Forelimb muscle (tissue), 1 donor: ENCODE data around the gene SLX9. TPM values are rescaled to one million over a fixed set of nuclear protein-coding genes. Genes with fewer than 3 reads are reported as not detected.
A peak's percentile ranks its signal among the peaks of the same experiment; 100 is the strongest.

Experiments used
- DNase-seq: peaks from one replicate; pipeline ENCODE4 v3.0.0-alpha.2; 2013; ENCODE audit warnings: low read depth
- polyA plus RNA-seq: library from polyadenylated mRNA; unstranded; fragments of 120-200 nt; gene quantifications from one replicate; pipeline ENCODE4 v1.2.1, GENCODE V29; 2013; ENCODE audit not compliant: insufficient read length

SLX9 gene
- polyA plus RNA-seq, 1 donor = 23.4 TPM

DNA sequence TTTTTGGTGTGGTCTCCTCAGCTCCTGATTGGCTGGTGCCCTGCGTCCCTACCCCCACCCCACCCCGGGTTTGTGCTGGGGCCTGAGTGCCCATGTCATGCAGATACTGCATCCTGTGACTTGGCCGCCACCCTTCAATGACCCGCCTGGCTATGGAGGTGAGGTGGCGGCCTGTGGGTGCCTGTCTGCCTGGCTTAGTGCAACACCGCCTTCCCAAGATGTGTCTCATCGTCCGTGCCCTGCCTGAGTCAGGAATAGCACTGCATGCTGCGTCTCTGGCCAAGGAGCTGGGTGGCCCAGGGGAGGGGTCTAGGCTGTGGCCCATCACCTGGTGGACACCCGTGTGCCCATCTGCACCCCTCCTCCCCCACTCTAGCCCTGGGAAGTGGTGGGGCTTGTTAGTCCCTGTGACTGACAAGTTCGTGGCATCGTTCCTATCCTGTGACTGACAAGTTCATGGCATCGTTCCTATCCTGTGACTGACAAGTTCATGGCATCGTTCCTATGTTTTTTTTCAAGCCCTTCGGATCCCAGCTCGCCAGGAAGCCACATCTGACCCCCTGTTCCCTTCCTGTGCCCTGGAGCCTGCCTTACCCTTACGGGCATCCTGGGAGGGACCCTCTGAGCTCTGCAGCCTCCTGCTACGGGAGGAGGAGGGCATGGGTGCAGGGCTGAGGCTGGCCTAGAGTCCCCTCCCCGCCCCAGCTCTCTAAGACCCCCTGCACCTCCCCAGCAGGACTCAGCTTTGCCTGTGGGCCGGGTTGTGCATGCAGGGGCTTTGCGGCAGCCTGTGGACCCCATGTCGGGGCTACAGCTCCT lies 7.5 kb downstream of the SLX9 start:
- no peak for DNase-seq

DNA sequence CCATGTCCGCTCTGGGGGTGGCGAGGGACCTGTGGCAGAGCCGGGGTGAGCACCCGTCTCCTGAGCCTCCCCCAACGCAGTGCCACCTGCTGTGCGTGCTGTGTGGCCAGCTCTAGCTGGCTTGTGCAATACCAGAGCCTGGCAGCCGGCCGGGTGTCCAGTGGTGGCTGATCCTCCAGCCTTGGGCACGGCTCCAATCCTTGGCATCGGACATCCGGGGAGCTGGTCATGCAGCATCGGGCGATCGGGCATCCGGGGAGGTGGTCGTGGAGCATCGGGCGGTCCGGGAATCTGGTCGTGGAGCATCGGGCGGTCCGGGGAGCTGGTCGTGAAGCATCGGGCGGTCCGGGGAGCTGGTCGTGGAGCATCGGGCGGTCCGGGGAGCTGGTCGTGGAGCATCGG lies 8.1 kb downstream of the SLX9 start:
- no peak for DNase-seq

DNA sequence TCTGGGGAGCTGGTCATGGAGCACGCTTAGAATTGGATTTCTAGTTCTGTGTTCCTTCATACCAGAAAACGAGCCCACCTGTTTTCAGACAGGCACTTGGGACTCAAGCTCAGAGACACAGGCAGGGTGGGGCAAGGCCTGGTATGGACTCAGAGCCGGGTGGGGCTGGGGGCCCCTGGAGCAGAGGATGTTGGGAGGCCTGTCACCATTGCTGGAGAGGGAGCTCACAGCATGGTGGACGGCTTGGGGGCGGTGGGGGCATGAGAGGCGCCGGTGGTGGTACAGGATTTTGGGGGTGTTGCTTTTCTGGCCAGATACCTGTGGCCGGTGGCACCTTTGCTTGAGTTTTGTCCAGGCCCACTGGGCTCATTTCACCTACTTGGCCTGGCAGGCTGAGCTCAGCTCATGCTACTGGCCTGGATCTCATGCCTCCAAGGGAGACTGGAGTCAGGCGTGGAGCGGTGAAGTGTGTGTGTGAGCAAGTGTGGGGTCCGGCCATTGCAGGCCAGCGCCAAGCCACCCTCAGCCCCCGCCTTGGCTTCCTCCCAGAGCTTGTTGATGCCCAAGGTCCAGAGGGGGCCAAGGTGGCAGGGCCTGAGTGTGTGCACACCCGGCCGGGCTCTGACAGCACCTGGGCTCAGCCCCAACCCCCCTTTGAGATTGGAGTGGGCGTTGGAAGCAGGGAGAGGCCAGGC lies 8.7 kb downstream of the SLX9 start:
- no peak for DNase-seq

DNA sequence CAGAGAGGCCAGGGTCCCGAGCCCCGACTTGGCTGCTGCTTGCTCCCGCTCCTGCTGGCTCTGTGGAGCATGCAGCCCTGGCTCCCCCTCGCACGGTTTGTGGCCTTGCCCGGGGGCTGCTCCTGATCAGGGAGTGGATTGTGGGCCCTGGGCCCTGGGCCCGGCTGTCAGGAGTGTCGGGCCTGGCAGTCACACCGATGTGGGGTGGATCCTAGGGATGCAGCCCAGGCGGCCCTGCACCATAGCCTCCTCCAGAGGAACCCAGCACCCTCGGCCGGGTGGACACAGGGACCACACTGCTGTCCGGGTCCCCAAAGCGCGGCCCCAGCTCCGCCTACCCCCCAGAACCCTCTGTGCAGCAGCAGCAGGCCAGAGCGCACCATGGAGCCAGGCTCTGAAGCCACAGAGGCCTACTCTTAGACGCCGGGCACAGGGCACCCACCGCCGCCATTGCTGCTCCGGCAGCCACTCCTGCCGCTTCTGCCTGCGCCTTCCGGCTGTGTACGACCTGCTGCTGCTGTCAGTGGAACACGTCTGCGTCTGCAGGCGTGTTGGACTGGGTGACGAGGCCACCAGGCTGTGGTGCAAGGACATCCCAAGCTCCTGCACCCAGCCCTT lies 9.4 kb downstream of the SLX9 start:
- no peak for DNase-seq

DNA sequence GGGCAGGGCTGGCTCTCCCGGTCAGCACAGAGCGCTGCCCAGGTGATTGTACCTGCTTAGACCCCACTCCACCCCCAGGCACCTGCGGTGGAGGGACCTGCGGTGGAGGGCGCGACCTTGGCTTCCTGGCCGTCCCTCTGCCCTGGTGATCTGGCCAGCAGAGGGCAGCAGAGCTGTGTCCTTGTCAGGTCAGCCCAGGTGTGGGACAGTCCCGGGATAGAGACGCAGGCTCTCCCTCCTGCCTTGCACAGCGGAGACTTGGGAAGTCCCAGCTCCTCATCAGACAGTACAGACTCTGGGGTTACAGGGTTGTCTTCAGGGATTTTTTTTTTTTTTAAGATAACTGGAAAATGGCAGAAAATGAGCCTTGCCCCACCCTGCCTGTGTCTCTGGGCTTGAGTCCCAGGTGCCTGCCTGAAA lies 10.0 kb downstream of the SLX9 start:
- no peak for DNase-seq

DNA sequence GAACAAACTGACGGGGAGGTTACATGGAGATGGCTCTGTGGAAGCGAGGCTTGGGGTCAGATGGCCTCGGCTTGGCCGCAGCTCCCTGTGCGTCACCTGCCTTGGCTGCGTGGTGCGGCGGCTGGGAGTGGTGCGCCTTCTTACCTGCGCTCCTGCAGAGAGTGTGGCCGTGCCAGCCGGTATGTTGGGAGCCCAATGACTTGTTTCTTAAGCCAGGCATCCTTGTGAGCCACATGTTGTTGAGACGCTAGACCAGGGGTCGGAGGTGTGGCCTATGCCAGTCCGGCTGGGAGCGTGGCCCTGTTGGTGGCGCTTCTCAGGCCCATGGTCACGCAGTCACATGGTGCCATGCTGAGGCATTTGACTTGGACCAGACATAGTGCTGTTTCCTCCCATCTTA lies 10.5 kb downstream of the SLX9 start:
- no peak for DNase-seq

DNA sequence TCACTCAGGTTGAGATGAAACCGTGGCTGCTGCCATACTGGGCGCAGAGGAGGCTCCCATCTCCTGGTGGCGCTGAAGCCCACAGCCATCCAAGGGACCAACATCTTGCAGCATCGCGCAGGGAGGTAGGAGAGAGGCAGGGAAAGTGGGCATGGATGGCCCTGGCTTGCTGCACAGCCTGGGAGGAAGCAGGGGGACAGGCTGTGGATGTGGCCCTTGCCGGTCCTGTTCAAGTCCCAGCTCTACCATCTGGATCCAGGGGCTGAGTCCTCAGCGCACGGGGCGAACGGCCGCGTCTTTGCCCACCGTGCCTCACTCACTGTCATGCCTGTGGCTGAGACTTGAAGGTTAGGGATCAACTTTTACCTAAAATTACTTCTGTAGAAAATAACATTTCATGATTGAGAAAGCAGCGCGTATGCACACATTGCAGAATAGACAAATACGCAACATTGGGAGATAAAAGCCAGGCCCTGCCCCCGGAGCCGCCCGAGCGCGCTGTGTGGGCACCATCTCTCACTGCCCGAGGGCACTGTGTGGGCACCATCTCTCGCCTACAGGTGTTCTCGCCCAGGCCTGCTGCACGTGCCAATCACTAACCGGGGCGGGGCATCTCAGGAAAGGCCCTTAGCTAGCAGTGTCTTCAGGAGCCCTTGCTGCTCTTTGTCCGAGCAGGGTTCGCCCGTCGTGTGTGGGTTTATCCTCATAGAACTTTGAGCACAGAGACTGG lies 11.5 kb downstream of the SLX9 start:
- DNase-seq = no peak

DNA sequence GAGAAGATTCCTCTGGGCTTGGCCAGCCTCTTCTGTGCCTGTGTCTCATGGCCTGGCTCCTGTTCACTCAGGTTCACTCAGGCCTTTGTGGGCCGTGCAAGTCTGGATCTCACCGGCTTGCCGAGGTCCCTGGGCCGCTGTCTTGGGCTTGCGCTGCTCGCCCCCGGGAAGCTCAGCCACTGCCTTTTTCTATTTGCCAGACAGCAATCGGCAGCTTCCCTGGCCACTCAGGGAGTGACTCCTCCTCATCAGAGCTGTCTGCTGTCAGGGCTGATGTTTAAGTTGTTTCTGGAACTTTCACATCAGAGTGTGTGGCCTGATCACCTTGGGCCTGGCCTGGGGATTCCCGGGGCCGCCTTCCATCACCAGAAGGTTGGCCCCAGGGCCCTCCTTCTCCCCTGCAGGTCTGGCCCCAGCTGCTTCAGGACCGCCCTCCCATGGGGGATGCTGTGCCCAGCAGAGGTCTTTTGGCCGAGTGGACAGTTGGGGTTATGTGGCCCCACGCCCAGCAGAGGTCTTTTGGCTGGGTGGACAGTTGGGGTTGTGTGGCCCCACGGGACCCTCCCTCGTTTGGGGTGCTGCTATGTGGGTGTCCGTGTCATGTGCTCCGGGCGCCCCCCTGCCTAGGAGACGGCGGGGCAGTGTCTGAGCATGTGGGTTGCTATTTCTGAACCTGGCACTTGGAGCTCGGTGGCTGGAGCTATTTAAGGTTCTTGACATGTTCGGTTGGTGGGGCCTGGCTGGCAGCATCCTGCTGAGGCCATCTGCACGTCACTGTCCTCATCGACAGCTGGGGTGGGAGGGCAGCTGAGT lies 12.5 kb downstream of the SLX9 start:
- DNase-seq = no peak

DNA sequence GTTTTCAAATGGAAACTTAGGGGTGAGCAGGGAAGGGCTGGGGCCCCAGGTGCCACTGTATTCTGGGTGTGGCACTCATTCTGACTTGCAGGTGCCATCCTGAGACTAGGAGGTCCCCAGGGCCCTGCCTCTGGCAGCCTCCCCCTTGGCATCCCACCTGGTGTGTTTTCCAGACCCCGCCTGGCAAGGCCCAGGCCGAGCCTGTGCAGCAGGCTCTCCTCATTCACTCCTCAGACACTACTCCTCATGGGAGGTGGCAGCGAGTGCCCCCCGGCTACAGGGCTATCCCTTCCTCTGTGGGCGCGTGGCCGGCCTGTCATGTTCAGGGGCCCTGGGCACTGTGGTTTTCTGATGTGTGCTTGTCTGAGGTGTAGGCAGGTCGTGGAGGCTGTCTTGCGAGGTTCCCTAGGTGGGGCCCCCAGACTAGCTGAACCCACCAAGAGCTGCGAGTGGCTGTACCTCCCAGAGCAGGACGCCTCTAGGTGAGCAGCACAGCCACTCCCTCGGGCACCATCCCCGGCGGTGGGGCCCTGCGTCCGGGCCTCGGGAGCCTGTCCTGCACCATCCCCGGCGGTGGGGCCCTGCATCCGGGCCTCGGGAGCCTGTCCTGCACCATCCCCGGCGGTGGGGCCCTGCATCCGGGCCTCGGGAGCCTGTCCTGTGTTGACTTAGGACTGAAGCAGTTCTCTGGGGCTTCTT lies 13.2 kb downstream of the SLX9 start:
- DNase-seq = no peak

DNA sequence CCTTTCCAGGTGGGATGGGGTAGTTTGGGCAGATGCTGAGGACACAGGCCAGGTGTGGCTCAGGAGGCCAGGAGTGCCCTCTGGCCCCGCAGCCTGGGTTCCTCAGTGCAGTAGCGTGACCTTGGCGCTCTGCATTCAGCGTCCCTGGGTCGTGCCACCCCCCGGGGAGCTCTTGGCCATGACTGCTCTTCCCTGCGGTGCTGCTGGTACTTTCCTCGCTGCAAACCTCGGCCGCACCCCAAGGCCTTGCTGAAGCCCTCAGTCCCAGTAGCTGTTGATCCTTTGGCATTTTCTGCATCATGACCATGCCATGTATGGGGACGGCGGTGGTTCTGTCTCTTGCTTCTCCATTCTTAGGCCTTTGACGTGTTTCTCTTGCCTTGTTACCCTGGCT lies 13.8 kb downstream of the SLX9 start:
- DNase-seq = no peak

DNA sequence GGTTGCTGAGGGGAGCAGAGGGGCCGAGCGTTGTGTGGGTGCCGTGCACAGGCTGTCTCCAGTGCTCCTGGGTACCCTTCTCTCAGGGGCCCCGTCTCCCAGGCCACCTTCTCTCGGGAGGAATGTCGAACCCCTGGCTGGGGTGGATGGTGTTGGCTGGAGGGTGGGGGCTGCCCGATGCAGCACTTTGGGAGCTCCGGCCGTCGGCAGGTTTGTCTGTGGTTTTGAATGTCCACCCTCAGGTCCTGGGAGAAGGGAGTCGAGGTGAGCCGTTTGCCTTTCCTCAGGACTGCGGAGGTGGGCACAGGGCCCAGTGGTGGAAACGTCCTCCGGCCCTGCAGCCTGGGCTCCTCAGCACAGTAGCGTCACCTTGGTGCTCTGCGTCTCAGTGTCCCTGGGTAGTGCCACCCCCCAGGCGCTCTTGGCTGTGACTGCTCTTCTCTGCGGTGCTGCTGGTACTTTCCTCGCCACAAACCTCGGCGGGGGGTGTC lies 14.5 kb downstream of the SLX9 start:
- no peak for DNase-seq

DNA sequence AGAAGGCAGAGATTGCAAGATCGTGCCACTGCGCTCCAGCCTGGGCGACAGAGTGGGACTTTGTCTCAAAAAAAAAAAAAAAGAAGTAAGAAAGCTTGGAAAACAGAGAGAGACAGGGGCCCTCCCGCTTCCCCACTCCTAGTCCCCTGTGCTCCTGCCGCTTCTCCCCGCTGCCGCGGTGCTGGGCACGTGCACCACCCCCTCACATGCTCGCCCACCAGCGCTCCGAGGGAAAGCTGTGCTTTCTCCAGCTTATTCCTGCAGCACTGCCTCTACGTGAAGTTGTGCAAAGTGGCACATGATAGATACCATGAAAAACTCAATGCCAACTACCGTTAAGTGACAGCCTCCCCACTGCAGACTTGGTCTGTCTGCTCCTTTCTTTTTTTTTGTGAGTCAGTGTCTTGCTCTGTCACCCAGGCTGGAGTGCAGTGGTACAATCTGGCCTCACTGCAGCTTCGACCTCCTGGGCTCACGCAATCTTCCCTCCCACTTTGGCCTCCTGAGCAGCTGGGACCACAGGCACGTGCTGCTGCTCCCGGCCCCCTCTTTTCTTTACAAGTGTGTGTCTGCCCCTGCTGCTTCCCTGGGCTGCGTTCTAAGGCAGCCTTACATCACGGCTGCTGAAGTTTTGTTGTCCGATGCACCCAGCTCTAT lies 15.4 kb downstream of the SLX9 start:
- no peak for DNase-seq

DNA sequence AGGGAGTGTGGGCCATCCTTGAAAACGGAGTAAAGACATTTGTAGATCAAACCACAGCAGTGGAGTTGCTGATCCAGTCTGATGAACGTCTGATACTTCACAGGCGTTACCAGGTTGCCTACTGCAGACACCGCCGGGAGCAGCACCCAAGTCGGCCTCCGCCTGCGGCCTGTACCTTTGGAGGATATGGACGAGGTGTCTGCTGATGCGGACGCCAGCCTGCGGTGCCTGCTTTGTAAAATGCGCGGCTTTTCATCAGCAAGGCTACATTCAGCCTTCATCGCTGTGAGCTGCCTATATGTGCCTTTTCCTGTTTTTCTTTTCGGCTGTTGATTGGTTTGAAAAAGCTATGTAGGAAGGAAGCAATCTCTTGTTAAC lies 16.0 kb downstream of the SLX9 start:
- no peak for DNase-seq

DNA sequence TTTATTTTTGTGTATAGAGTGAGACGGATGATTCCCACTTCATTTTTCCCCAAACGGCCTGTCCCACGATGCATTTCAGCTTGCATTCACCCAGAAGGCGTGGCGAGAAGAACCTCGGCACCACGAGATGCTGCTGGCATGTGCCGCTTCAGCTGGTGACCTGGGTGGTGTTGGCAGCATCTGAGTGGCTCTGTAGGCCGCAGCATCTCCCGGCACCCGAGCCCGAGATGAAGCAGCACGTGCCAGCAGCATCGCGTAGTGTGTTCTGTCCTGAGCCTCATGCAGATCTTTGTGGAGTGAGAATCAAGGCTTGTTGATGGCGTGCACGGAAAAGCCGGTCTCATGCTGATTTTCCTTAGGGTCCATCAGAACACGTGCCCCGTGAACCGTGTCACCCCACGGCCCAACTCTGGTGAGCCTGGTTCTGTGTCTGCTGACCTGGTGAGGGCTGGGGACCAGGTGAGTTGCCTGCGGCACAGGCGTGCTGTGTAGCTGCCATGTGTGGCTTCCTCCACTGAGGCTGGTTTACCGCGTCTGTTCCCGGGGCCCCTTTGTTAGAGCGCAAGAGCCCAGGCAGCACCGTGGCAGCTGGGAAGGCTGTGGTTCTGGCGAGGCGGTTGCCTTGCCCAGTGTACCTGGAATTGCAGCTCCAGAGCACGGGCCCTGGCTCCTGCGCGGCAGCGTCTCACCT lies 16.7 kb downstream of the SLX9 start:
- DNase-seq = no peak

DNA sequence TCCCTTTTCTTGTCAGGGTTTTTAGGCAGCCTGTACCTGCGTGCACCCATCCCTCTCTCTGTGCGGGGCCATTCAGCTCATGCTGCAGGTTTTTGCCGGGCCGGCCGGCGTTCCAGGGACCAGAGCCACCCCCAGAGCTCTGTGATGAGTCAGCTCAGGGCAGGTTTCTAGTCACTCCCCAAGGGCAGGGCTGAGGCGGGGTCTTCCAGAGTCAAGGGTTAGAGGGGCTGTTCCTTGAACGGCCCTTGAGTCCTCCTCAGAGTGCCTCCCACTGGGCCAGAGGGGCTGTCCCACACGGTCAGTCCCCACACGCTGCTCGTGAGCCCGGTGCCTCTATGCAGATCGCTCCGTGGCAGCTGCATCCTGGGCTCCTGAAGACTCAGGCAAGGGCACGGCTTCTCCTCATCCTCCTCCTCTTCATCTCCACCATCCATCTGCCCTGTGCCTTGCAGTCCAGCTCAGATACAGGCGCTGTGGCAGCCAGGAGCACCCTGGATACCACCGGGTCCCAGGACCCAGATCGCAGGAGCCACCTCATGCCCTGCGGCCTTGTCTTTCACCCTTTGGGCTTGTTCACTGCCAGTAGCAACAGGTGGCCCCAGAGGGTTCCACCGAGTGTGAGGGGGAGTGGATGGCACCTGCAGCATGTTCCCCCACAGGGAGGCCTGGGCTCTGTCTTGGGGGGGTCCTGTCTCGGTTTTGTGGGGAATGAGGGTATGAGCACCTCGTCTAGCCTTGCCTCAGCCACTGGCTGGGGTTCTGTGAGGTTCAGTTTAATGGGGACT lies 17.4 kb downstream of the SLX9 start:
- DNase-seq = no peak

DNA sequence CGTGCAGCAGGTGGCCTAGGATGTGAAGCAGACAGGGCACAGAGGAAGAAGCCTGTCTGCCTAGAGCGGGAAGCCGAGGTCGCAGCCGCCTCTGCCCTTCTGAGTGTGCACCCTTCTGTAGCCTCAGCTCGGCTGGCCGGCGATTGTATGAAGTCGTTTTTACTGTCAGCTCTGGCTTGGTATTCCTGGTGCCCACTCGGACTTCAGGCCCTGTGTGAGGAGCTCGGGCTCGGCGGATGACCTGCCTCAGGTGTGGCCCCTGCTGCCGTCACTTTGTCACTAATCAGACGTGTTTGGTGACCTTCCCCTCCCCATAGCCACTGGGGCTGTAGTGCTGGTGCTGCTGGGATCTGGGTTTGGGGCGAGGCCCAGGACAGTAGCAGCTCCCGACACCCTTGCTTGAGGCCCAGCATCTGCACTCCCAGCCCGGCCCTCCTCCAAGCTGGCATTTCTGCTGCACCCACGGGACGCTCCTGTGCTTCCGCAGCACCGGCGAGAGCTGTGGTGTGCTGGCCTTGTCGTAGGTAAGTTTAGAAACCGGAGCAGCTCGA lies 18.1 kb downstream of the SLX9 start:
- DNase-seq = no peak

DNA sequence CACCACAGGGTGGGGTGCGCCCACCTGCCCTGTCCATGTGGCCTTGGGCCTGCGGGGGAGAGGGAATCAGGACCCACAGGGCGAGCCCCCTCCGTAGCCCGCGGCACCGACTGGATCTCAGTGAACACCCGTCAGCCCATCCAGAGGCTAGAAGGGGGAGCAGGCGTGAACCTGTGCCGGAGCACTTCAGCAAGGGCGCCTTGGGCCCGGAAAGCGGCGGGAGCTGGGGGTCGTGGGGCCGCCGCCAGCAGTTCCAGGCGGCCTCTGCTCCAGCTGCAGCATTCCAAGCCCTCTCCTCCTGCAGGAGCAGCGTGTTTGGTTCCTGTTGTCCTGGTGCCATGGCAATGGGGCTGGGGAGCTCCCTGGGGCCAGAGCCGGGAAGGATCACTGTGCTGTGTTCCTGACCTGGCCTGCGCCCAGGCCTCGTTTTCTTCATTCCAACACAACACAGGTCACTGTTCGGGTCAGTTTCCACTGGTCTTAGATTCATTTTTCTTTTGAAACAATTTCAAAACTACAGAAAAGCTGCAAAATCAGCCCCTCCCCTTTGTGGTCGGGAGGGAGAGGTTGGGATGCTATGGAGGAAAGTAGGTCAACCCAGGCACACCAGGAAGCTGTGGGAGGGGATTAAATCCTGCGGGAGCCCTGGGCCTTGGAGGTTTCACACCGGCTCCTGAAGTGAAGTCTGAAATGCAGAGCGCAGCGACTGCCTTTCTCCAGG lies 18.8 kb downstream of the SLX9 start:
- DNase-seq = peak; percentile 92
